ENCODE data around the gene MYL7. TPM values are rescaled to one million over a fixed set of nuclear protein-coding genes. Genes with fewer than 3 reads are reported as not detected.
"Not testable (repeated sequence)": the region's sequence is repeated elsewhere in the genome, so short reads cannot be mapped to it uniquely, and the experiment has no call there.

MYL7 gene
- total RNA-seq, 2 donors from 2014 or later, result 20,486 to 20,690 TPM

- DNase-seq (no peak), ATAC-seq (no peak)
- intact Hi-C loops (cut with DNase I), result no loop called here
These were observed 33.0 kb upstream of the MYL7 start for GRCh38 chr7:44173911-44174693.

- no peak for DNase-seq
- no peak for ATAC-seq
- intact Hi-C loops (cut with DNase I), result no loop called here
These were observed 31.8 kb upstream of the MYL7 start for GRCh38 chr7:44172803-44173424.

GRCh38 chr7:44172352-44172751 lies 31.2 kb upstream of the MYL7 start:
- intact Hi-C loops (cut with DNase I), result no loop called here
- DNase-seq, result no peak
- no peak for ATAC-seq

- ATAC-seq; DNase-seq; intact Hi-C loops (cut with DNase I): not testable (repeated sequence)
These were observed 30.8 kb upstream of the MYL7 start for GRCh38 chr7:44171901-44172300.

- intact Hi-C loops (cut with DNase I), result no loop called here
- ATAC-seq (no peak), DNase-seq (no peak)
These were observed 26.8 kb upstream of the MYL7 start for GRCh38 chr7:44167920-44168319.

GRCh38 chr7:44163591-44163990 lies 22.5 kb upstream of the MYL7 start:
- no peak for ATAC-seq
- intact Hi-C loops (cut with DNase I), result no loop called here
- DNase-seq, result no peak

GRCh38 chr7:44162785-44163395 lies 21.8 kb upstream of the MYL7 start:
- ATAC-seq (no peak), DNase-seq (no peak)
- intact Hi-C loops (cut with DNase I), result no loop called here

- DNase-seq, result no peak
- peak; percentile 58 to 72 for ATAC-seq
- intact Hi-C loops (cut with DNase I), result no loop called here
These were observed 21.0 kb upstream of the MYL7 start for GRCh38 chr7:44162179-44162578.

- intact Hi-C loops (cut with DNase I), result no loop called here
- ATAC-seq, result no peak
- no peak for DNase-seq
These were observed 20.2 kb upstream of the MYL7 start for GRCh38 chr7:44161371-44161770.

GRCh38 chr7:44159824-44160630 lies 18.9 kb upstream of the MYL7 start:
- DNase-seq, result no peak
- intact Hi-C loops (cut with DNase I), result no loop called here

GRCh38 chr7:44158873-44159631 lies 17.9 kb upstream of the MYL7 start:
- DNase-seq, result no peak
- intact Hi-C loops (cut with DNase I), result no loop called here
- ATAC-seq, result peak in 1 of 2 donors; percentile 56

More at GRCh38 chr7:44159824-44160630, 18.9 kb upstream of the MYL7 start:
- ATAC-seq, result peak; percentile 14 to 18

GRCh38 chr7:44158096-44158872 lies 17.2 kb upstream of the MYL7 start:
- ATAC-seq, result no peak
- intact Hi-C loops (cut with DNase I), result no loop called here
- no peak for DNase-seq

- DNase-seq (no peak), ATAC-seq (no peak)
- intact Hi-C loops (cut with DNase I), result no loop called here
These were observed 16.3 kb upstream of the MYL7 start for GRCh38 chr7:44157116-44158080.

GRCh38 chr7:44156453-44157010 lies 15.4 kb upstream of the MYL7 start:
- intact Hi-C loops (cut with DNase I), result no loop called here
- ATAC-seq, result no peak
- no peak for DNase-seq

- intact Hi-C loops (cut with DNase I), result no loop called here
- no peak for ATAC-seq
- no peak for DNase-seq
These were observed 14.4 kb upstream of the MYL7 start for GRCh38 chr7:44155191-44156185.

GRCh38 chr7:44154703-44155102 lies 13.6 kb upstream of the MYL7 start:
- DNase-seq (no peak), ATAC-seq (no peak)
- intact Hi-C loops (cut with DNase I), result no loop called here
